Measurements from ENCODE around the gene LIPI.

- TF ChIP-seq EZH2 (IDR thresholded peaks at IDR 0.05; ENCODE audit: borderline replicate concordance) (no peak), CTCF (IDR thresholded peaks at IDR 0.05; ENCODE audit: poor library complexity) (no peak), EZH2phosphoT487 (IDR thresholded peaks at IDR 0.05; ENCODE audit: low read depth, severe bottlenecking, unreplicated experiment) (no peak)
Measured at GRCh38 chr21:14099570-14099969, 111.2 kb downstream of the LIPI start.
